Spleen (tissue), 7 donors: Measurements from ENCODE around the gene GJC2.

ENCODE experiments used
- POLR2A ChIP-seq, 3 donors: fragments of 450-650 bp; IDR thresholded peaks; one replicate each; pipeline ENCODE4 v1.5.1; 2017; ENCODE audit warnings: antibody characterized with exemption in 3 of 3, mild to moderate bottlenecking in 1 of 3
- POLR2AphosphoS5 ChIP-seq, 3 donors: sonication (generic); formaldehyde crosslinking; IDR thresholded peaks; one replicate each; pipeline ENCODE4 v1.5.1; 2017; ENCODE audit warnings: antibody characterized with exemption in 3 of 3
- TF ChIP-seq, protein P1 (sequence below), 11 experiments: fragments of 200-600 bp in 7 of 11; fragments of 450-650 bp in 4 of 11; sonication (generic) in 4 of 11; IDR thresholded peaks in 8 of 11; conservative IDR thresholded peaks in 3 of 11; 1 replicate in 7 of 11; 2 replicates in 4 of 11; pipeline versions ENCODE4 v1.4.0 to v1.8.0; 2016 to 2021; ENCODE audit warnings: antibody characterized with exemption in 11 of 11, inconsistent platforms in 4 of 11, mild to moderate bottlenecking in 1 of 11
- donor health status: DM: no; HTN: no; CAD: no; lungs with moderate emphysema.
- donor health status: DM: no; HTN: no; CAD: no.
- donor health status: DM: no; HTN: no; CAD: no.

DNA sequence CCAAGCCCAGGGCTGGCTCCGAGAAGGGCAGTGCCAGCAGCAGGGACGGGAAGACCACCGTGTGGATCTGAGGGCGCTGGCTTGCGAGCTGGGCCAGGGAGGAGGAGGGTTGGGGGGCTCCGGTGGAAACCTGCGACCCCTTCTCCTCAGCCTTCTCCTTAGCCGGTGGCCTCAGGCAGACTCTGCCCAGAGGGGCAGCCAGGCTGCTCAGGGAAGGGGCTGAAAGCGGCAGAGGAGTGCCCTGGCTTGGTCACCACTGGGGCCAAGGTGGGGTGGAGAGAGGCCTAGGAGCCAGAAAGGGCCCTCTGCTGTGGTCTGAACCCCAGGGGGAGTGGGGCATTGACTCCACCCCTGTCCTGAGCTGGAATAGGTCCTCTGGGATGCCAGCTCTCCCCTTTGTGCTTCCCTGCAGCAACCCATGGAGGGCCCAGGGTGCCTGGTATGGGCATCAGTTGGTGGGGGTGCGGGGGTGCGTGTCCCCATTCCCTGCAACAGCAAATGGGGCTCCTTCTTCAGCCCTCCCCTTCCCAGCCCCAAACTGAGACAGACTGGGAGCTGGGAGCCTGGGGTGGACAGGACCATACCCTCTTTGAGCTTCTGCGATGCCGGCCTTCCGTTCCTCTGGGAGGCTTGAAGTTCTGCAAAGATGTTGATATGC is 9.4 kb downstream of the GJC2 start:
- no peak for TF ChIP-seq POLR2AphosphoS5 (IDR thresholded peaks at IDR 0.05)
- no peak for TF ChIP-seq POLR2A (IDR thresholded peaks at IDR 0.05)
- TF ChIP-seq, protein P1, sequence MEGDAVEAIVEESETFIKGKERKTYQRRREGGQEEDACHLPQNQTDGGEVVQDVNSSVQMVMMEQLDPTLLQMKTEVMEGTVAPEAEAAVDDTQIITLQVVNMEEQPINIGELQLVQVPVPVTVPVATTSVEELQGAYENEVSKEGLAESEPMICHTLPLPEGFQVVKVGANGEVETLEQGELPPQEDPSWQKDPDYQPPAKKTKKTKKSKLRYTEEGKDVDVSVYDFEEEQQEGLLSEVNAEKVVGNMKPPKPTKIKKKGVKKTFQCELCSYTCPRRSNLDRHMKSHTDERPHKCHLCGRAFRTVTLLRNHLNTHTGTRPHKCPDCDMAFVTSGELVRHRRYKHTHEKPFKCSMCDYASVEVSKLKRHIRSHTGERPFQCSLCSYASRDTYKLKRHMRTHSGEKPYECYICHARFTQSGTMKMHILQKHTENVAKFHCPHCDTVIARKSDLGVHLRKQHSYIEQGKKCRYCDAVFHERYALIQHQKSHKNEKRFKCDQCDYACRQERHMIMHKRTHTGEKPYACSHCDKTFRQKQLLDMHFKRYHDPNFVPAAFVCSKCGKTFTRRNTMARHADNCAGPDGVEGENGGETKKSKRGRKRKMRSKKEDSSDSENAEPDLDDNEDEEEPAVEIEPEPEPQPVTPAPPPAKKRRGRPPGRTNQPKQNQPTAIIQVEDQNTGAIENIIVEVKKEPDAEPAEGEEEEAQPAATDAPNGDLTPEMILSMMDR (IDR thresholded peaks at IDR 0.05 in 8 of 11, conservative IDR thresholded peaks at IDR 0.05 in 3 of 11): no peak
